SK-N-SH treated with all-trans-retinoic acid at 6 μM for 48 hours (cell line): ENCODE results near the gene PGR.

Experiments
- ATAC-seq: fragments of 200-7000 bp; cut with Tn5 transposase; 3 replicates; pipeline ENCODE4 v1.9.1; 2020; ENCODE audit warnings: mild to moderate bottlenecking, moderate library complexity
- ARNTL ChIP-seq: fragments of 450-650 bp; formaldehyde crosslinking; IDR thresholded peaks from 2 replicates; pipeline ENCODE4 v1.5.0; 2020; ENCODE audit warnings: low read depth, mild to moderate bottlenecking, moderate library complexity, borderline replicate concordance
- CREB5 ChIP-seq: fragments of 250-450 bp; sonication (Bioruptor Pico); IDR thresholded peaks from 2 replicates; pipeline ENCODE4 v1.5.1; 2020; ENCODE audit warnings: low read depth, mild to moderate bottlenecking, moderate library complexity
- CSDC2 ChIP-seq: fragments of 250-450 bp; sonication (Bioruptor Pico); IDR thresholded peaks from 2 replicates; pipeline ENCODE4 v1.5.0; 2020; ENCODE audit warnings: mild to moderate bottlenecking, moderate library complexity
- ESRRG ChIP-seq: fragments of 250-450 bp; sonication (Bioruptor Pico); IDR thresholded peaks from 2 replicates; pipeline ENCODE4 v1.6.1; 2021; ENCODE audit warnings: mild to moderate bottlenecking
- GLIS3 ChIP-seq: fragments of 250-450 bp; sonication (Bioruptor Pico); IDR thresholded peaks from 2 replicates; pipeline ENCODE4 v1.5.0; 2020; ENCODE audit warnings: mild to moderate bottlenecking, moderate library complexity
- ISL1 ChIP-seq: fragments of 250-450 bp; sonication (Bioruptor Pico); IDR thresholded peaks from 2 replicates; pipeline ENCODE4 v2.1.2; 2022; ENCODE audit warnings: mild to moderate bottlenecking, moderate library complexity
- OSR1 ChIP-seq: fragments of 250-450 bp; sonication (Bioruptor Pico); IDR thresholded peaks from 2 replicates; pipeline ENCODE4 v1.8.0; 2022; ENCODE audit warnings: moderate library complexity, mild to moderate bottlenecking, inconsistent platforms
- PATZ1 ChIP-seq: fragments of 250-450 bp; sonication (Bioruptor Pico); IDR thresholded peaks from 2 replicates; pipeline ENCODE4 v1.8.0; 2020; ENCODE audit warnings: mild to moderate bottlenecking, moderate library complexity, borderline replicate concordance
- RARB ChIP-seq: fragments of 250-450 bp; sonication (Bioruptor Pico); IDR thresholded peaks from 2 replicates; pipeline ENCODE4 v1.8.0; 2021; ENCODE audit warnings: mild to moderate bottlenecking, moderate library complexity
- SNAI2 ChIP-seq: fragments of 250-450 bp; sonication (Bioruptor Pico); IDR thresholded peaks from 2 replicates; pipeline ENCODE4 v1.5.0; 2020; ENCODE audit warnings: mild to moderate bottlenecking, moderate library complexity
- TCF4 ChIP-seq: fragments of 250-450 bp; sonication (Bioruptor Pico); IDR thresholded peaks from 2 replicates; pipeline ENCODE4 v1.8.0; 2021; ENCODE audit warnings: mild to moderate bottlenecking, moderate library complexity, borderline replicate concordance
- TOX ChIP-seq: fragments of 250-450 bp; sonication (Bioruptor Pico); IDR thresholded peaks from 2 replicates; pipeline ENCODE4 v1.8.0; 2021; ENCODE audit warnings: mild to moderate bottlenecking, moderate library complexity, borderline replicate concordance
- TSHZ2 ChIP-seq: fragments of 250-450 bp; sonication (Bioruptor Pico); IDR thresholded peaks from 2 replicates; pipeline ENCODE4 v1.5.0; 2020; ENCODE audit warnings: mild to moderate bottlenecking, moderate library complexity
- ZC3H10 ChIP-seq: fragments of 250-450 bp; sonication (Bioruptor Pico); IDR thresholded peaks from 2 replicates; pipeline ENCODE4 v1.5.1; 2021; ENCODE audit warnings: mild to moderate bottlenecking, moderate library complexity
- ZFP3 ChIP-seq: fragments of 250-450 bp; sonication (Bioruptor Pico); IDR thresholded peaks from 2 replicates; pipeline ENCODE4 v1.5.0; 2020; ENCODE audit warnings: mild to moderate bottlenecking, moderate library complexity
- ZFP30 ChIP-seq: fragments of 450-650 bp; formaldehyde crosslinking; IDR thresholded peaks from 2 replicates; pipeline ENCODE4 v1.5.0; 2022; ENCODE audit warnings: mild to moderate bottlenecking, moderate library complexity
- ZNF565 ChIP-seq: fragments of 450-650 bp; formaldehyde crosslinking; conservative IDR thresholded peaks from 2 replicates; pipeline ENCODE4 v1.5.0; 2020; ENCODE audit warnings: low read depth, mild to moderate bottlenecking, moderate library complexity
- ZNF70 ChIP-seq: fragments of 450-650 bp; formaldehyde crosslinking; IDR thresholded peaks from 2 replicates; pipeline ENCODE4 v1.5.0; 2020; ENCODE audit warnings: mild to moderate bottlenecking, moderate library complexity
- ZNF8 ChIP-seq: fragments of 450-650 bp; formaldehyde crosslinking; IDR thresholded peaks from 2 replicates; pipeline ENCODE4 v1.5.0; 2020; ENCODE audit warnings: mild to moderate bottlenecking, moderate library complexity
- TF ChIP-seq, protein P1 (sequence below): fragments of 250-450 bp; sonication (Bioruptor Pico); IDR thresholded peaks from 2 replicates; pipeline ENCODE4 v1.5.1; 2021; ENCODE audit warnings: mild to moderate bottlenecking, moderate library complexity
- TF ChIP-seq, protein P2 (sequence below): fragments of 250-450 bp; sonication (Bioruptor Pico); IDR thresholded peaks from 2 replicates; pipeline ENCODE4 v1.8.0; 2021; ENCODE audit warnings: low read depth, mild to moderate bottlenecking, moderate library complexity, borderline replicate concordance

Gene PGR

DNA sequence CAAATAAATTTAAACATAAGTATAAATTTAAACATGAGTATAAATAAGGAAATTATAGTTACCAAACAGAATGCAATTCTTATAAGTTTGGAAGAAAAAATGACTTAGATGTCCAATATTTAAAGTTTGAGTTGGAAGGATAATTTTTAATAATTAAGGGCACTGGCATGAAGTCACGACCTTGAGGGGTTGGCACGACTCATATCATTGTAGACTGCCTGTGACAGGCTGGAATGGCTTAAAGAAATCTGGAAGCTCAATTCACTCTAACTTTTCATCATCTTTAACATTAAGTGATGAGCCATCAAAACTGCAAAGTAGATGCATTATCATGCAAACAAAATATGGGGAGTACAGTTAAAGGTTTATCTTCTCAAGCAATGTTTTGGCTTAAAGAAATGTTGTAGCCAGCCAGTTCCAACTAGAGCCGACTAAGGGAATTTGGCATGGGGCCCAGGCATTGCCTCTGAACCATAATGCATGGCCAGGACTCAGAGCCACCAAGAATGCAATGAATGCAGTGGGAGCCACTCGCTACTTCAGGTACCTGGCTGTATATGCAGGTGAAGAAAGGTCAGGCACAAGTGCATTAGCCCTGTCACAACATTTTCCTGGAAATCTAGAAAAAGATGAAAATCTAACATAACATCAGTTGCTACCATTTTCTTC lies 33.4 kb downstream of the PGR start:
- no peak for TF ChIP-seq GLIS3 (CRISPR knock-in tag)
- TF ChIP-seq ZNF70 (CRISPR knock-in tag) = no peak
- TF ChIP-seq OSR1 (CRISPR knock-in tag) = no peak
- TF ChIP-seq ZNF8 = no peak
- TF ChIP-seq, protein P1, sequence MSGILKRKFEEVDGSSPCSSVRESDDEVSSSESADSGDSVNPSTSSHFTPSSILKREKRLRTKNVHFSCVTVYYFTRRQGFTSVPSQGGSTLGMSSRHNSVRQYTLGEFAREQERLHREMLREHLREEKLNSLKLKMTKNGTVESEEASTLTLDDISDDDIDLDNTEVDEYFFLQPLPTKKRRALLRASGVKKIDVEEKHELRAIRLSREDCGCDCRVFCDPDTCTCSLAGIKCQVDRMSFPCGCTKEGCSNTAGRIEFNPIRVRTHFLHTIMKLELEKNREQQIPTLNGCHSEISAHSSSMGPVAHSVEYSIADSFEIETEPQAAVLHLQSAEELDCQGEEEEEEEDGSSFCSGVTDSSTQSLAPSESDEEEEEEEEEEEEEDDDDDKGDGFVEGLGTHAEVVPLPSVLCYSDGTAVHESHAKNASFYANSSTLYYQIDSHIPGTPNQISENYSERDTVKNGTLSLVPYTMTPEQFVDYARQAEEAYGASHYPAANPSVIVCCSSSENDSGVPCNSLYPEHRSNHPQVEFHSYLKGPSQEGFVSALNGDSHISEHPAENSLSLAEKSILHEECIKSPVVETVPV (CRISPR knock-in tag) = no peak
- no peak for TF ChIP-seq TOX (CRISPR knock-in tag)
- TF ChIP-seq ISL1 (CRISPR knock-in tag) = no peak
- TF ChIP-seq TCF4 (CRISPR knock-in tag) = no peak
- no peak for TF ChIP-seq RARB
- TF ChIP-seq ZC3H10 = no peak
- TF ChIP-seq CREB5 = no peak
- no peak for TF ChIP-seq TSHZ2 (CRISPR knock-in tag)
- no peak for TF ChIP-seq ZNF565
- TF ChIP-seq, protein P2, sequence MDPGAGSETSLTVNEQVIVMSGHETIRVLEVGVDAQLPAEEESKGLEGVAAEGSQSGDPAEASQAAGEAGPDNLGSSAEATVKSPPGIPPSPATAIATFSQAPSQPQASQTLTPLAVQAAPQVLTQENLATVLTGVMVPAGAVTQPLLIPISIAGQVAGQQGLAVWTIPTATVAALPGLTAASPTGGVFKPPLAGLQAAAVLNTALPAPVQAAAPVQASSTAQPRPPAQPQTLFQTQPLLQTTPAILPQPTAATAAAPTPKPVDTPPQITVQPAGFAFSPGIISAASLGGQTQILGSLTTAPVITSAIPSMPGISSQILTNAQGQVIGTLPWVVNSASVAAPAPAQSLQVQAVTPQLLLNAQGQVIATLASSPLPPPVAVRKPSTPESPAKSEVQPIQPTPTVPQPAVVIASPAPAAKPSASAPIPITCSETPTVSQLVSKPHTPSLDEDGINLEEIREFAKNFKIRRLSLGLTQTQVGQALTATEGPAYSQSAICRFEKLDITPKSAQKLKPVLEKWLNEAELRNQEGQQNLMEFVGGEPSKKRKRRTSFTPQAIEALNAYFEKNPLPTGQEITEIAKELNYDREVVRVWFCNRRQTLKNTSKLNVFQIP (CRISPR knock-in tag) = no peak
- no peak for TF ChIP-seq CSDC2 (CRISPR knock-in tag)
- no peak for TF ChIP-seq PATZ1
- TF ChIP-seq ZFP30 (CRISPR knock-in tag) = no peak
- TF ChIP-seq, all 23 proteins: peak for 0
- no peak for ATAC-seq

- no peak for ATAC-seq
- no peak for TF ChIP-seq ZNF565
- TF ChIP-seq ZFP3 (CRISPR knock-in tag) = no peak
- no peak for TF ChIP-seq TOX (CRISPR knock-in tag)
- TF ChIP-seq ZC3H10 = no peak
- TF ChIP-seq ARNTL (CRISPR knock-in tag) = no peak
- TF ChIP-seq, protein P1 (CRISPR knock-in tag) = no peak
- TF ChIP-seq SNAI2 (CRISPR knock-in tag) = no peak
- TF ChIP-seq ISL1 (CRISPR knock-in tag) = no peak
- no peak for TF ChIP-seq PATZ1
- no peak for TF ChIP-seq ZNF70 (CRISPR knock-in tag)
- no peak for TF ChIP-seq CREB5
- TF ChIP-seq ESRRG (CRISPR knock-in tag) = no peak
- TF ChIP-seq RARB = no peak
- no peak for TF ChIP-seq ZNF8
- no peak for TF ChIP-seq TSHZ2 (CRISPR knock-in tag)
Measured at GRCh38 chr11:101091781-101092180, 37.8 kb downstream of the PGR start.
